Glomerular visceral epithelial cell (primary cell): ENCODE data around the gene ALLC.
"Not testable (repeated sequence)": the region's sequence is repeated elsewhere in the genome, so short reads cannot be mapped to it uniquely, and the experiment has no call there.

Experiments
- DNase-seq: peaks from one replicate; pipeline ENCODE4 v3.0.0-alpha.2; 2016; ENCODE audit errors: extremely low spot score

Gene ALLC

GRCh38 chr2:3654531-3655225, 3.3 kb upstream of the ALLC start:
- DNase-seq = no peak

- DNase-seq = no peak
Measured at GRCh38 chr2:3655871-3656761, 1.9 kb upstream of the ALLC start.

- DNase-seq = no peak
Measured at GRCh38 chr2:3656762-3657721, 958 bp upstream of the ALLC start.

- DNase-seq = no peak
Measured at GRCh38 chr2:3659447-3660432, 1.7 kb downstream of the ALLC start.

GRCh38 chr2:3660640-3661039, 2.6 kb downstream of the ALLC start:
- not testable (repeated sequence) for DNase-seq

DNA sequence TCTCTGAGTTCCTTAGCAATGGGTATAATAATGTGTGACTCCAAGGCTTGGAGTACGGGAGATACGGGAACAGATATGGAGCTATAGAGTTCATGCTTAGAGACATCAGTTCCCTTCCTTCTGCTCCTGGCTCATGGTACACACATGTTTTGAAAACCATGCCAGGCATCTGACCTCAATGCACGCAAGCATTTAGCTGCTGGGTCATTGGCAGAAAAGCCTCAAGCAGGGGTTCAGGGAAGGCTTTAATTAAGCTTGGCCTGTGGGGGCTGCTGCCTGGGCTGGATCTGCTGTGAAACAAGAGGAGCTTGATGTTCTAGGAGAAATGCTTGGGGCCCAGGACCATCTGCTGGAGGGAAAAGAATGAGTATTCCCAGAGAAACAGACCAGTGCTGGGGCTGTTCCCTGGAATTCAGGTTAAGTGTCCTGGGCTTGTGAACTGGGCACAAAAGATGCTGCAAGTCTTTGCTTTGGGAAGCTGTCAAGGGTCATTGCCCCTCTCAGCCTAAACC, 3.2 kb downstream of the ALLC start:
- DNase-seq = no peak

- no peak for DNase-seq
Measured at GRCh38 chr2:3662239-3662638, 4.2 kb downstream of the ALLC start.

- DNase-seq = no peak
Measured at GRCh38 chr2:3664118-3664517, 6.1 kb downstream of the ALLC start.

GRCh38 chr2:3664925-3665324, 6.9 kb downstream of the ALLC start:
- no peak for DNase-seq

GRCh38 chr2:3665886-3666612, 8.0 kb downstream of the ALLC start:
- no peak for DNase-seq

GRCh38 chr2:3666613-3666975, 8.6 kb downstream of the ALLC start:
- no peak for DNase-seq

- no peak for DNase-seq
Measured at GRCh38 chr2:3667151-3667631, 9.2 kb downstream of the ALLC start.

DNA sequence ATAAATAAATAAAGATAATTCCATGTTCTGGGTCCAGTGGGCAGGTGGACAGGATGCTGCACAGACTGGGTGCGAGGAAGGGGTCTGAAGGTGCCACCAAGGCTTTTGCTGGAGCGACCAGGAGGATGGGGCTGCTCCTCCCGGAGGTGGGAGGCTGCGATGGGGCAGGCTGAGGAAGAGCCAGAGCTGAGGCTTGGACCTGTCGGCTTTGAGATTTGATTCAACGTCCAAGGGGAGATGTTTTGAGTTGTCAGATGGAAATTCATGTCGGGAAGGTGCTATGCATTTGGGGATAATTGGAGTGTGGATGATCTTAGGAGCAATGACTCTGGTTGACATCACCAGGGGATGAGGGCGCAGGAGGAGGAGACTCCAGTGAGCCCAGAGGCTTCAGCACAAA, 11.7 kb downstream of the ALLC start:
- no peak for DNase-seq

DNA sequence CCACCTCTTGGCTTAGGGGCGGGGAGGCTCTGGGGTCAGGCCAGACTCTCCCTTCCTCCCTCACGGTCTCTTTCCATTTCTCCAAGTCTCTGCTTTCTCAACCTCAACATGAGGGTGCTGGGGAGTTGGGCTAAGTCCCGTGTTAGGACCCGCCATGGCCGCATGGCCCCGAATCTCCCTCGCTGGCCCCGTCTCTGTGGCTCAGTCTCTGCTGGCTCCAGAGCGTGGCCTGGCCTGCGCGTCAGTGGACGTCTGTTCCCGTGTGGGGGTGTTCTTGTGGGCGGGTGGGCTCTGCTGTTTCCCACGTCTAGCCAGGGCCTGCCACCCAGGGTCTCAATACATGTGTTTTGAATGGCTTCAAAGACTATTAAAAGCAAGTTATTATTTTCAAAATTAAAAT, 12.4 kb downstream of the ALLC start:
- no peak for DNase-seq

GRCh38 chr2:3670941-3671340, 12.9 kb downstream of the ALLC start:
- no peak for DNase-seq

GRCh38 chr2:3672861-3673678, 15.1 kb downstream of the ALLC start:
- DNase-seq = no peak

GRCh38 chr2:3674066-3674845, 16.3 kb downstream of the ALLC start:
- no peak for DNase-seq

DNA sequence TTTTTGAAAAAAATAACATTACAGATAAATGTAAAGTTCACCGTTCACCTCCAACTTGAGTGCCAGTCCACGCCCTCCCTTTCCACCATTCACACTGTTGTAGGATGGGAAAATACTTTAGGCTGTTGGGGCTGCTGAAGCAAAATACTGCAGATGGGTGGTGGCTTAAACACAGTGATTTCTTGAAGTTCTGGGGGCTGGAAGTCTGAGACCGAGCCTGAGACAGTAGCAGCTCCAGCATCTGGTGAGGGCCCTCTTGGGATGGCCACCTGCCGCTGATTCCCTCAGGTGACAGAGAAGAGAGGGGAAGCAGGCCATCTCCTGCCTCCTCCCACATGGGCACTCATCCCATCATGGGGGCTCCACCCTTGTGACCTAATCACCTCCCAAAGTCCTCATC, 17.7 kb downstream of the ALLC start:
- no peak for DNase-seq
